ENCODE results near the gene BMERB1. TPM values are rescaled to one million over a fixed set of nuclear protein-coding genes. Genes with fewer than 3 reads are reported as not detected.

Gene BMERB1
- total and polyA plus RNA-seq, 9 of the 15 experiments (the other 6 are each of a cell fraction or from before 2014, with no cell fraction given), result 0.29 to 2.9 (median 0.94) TPM

GRCh38 chr16:15502041-15502725, 67.8 kb downstream of the BMERB1 start (continued):
- TF ChIP-seq PATZ1 (CRISPR knock-in tag; IDR thresholded peaks at IDR 0.05; ENCODE audit: borderline replicate concordance) (no peak), MGA (IDR thresholded peaks at IDR 0.05) (peak; percentile 70), BACH1 (tag; IDR thresholded peaks at IDR 0.05) (peak; percentile 25; the same call in 1 of the 2 replicates), DDX20 (tag; IDR thresholded peaks at IDR 0.05; ENCODE audit: low read depth) (no peak)

Measured in K562 (cell line).